GM21825 (cell line): Measurements from ENCODE around the gene RIF1.

ENCODE experiments used
- ATAC-seq: cut with Tn5 transposase; IDR thresholded peaks from one replicate; pipeline ENCODE4 v1.9.1; 2021; ENCODE audit warnings: mild to moderate bottlenecking, moderate library complexity; ENCODE audit not compliant: unreplicated experiment

The RIF1 gene

GRCh38 chr2:151498178-151498577 is 88.5 kb downstream of the RIF1 start:
- ATAC-seq = no peak

GRCh38 chr2:151506170-151506569 is 96.5 kb downstream of the RIF1 start:
- no peak for ATAC-seq

- no peak for ATAC-seq
Measured at GRCh38 chr2:151508519-151508918, 98.8 kb downstream of the RIF1 start.

GRCh38 chr2:151518802-151519201 is 109.1 kb downstream of the RIF1 start:
- ATAC-seq = no peak

- no peak for ATAC-seq
Measured at GRCh38 chr2:151520976-151521375, 111.3 kb downstream of the RIF1 start.

GRCh38 chr2:151522556-151522955 is 112.9 kb downstream of the RIF1 start:
- no peak for ATAC-seq

- no peak for ATAC-seq
Measured at GRCh38 chr2:151523850-151524249, 114.1 kb downstream of the RIF1 start.

- no peak for ATAC-seq
Measured at GRCh38 chr2:151525821-151526373, 116.2 kb downstream of the RIF1 start.

- ATAC-seq = no peak
Measured at GRCh38 chr2:151526572-151527090, 116.9 kb downstream of the RIF1 start.
